HepG2 (cell line): ENCODE data around the gene JUND. TPM values are rescaled to one million over a fixed set of nuclear protein-coding genes. Genes with fewer than 3 reads are reported as not detected.
A peak's percentile ranks its signal among the peaks of the same experiment; 100 is the strongest.

Source experiments
- CEBPB ChIP-seq: IDR thresholded peaks from 2 replicates; pipeline ENCODE4 v1.6.1; 2011; ENCODE audit warnings: low read depth, low read length, improper control_type of control experiment, borderline replicate concordance
- DMAP1 ChIP-seq: IDR thresholded peaks from 2 replicates; pipeline ENCODE4 v1.6.1; 2016
- EHMT2 ChIP-seq: fragments of 200-600 bp; sonication (generic); IDR thresholded peaks from 2 replicates; pipeline ENCODE4 v1.7.0; 2017; ENCODE audit warnings: antibody characterized with exemption, low read depth, low read length, borderline replicate concordance
- KAT7 ChIP-seq: IDR thresholded peaks from 2 replicates; pipeline ENCODE4 v1.6.1; 2018; ENCODE audit warnings: borderline replicate concordance, missing compliant biosample characterization
- KDM2A ChIP-seq: sonication (generic); formaldehyde crosslinking; IDR thresholded peaks from 2 replicates; pipeline ENCODE4 v1.4.0; 2020; ENCODE audit warnings: low read depth, missing genetic modification reagents, borderline replicate concordance
- KDM6A ChIP-seq: IDR thresholded peaks from 2 replicates; pipeline ENCODE4 v1.6.1; 2016; ENCODE audit warnings: low read depth
- MAFG ChIP-seq: sonication (generic); formaldehyde crosslinking; IDR thresholded peaks from 2 replicates; pipeline ENCODE4 v1.5.1; 2020; ENCODE audit warnings: mild to moderate bottlenecking, missing genetic modification reagents
- MAFK ChIP-seq, 2 experiments: IDR thresholded peaks in 1 of 2; conservative IDR thresholded peaks in 1 of 2; 2 replicates each; pipeline ENCODE4 v1.6.1; 2011; ENCODE audit warnings: improper control_type of control experiment in 2 of 2, low read length in 2 of 2
- MTA1 ChIP-seq: sonication (generic); formaldehyde crosslinking; IDR thresholded peaks from 2 replicates; pipeline ENCODE4 v1.4.0; 2020; ENCODE audit warnings: missing genetic modification reagents, mild to moderate bottlenecking, borderline replicate concordance
- NCOR1 ChIP-seq: fragments of 200-600 bp; sonication (generic); IDR thresholded peaks from 2 replicates; pipeline ENCODE4 v1.7.0; 2017; ENCODE audit warnings: antibody characterized with exemption, low read length, borderline replicate concordance
- RARA ChIP-seq: IDR thresholded peaks from 2 replicates; pipeline ENCODE4 v1.6.1; 2016; ENCODE audit warnings: missing genetic modification reagents, missing compliant biosample characterization
- SP140L ChIP-seq: sonication (generic); formaldehyde crosslinking; IDR thresholded peaks from 2 replicates; pipeline ENCODE4 v1.4.0; 2020; ENCODE audit warnings: missing genetic modification reagents, borderline replicate concordance
- ZFP90 ChIP-seq: sonication (generic); formaldehyde crosslinking; IDR thresholded peaks from 2 replicates; pipeline ENCODE4 v1.8.0; 2022; ENCODE audit warnings: missing genetic modification reagents, mild to moderate bottlenecking, inconsistent platforms, borderline replicate concordance
- ZFX ChIP-seq: sonication (generic); formaldehyde crosslinking; IDR thresholded peaks from 2 replicates; pipeline ENCODE4 v1.4.0; 2020; ENCODE audit warnings: mild to moderate bottlenecking, low read depth, missing genetic modification reagents, moderate library complexity
- ZFY ChIP-seq: sonication (generic); formaldehyde crosslinking; IDR thresholded peaks from 2 replicates; pipeline ENCODE4 v1.4.0; 2020; ENCODE audit warnings: missing genetic modification reagents
- ZNF260 ChIP-seq: sonication (generic); formaldehyde crosslinking; IDR thresholded peaks from 2 replicates; pipeline ENCODE4 v1.4.0; 2020; ENCODE audit warnings: missing genetic modification reagents, low read depth, mild to moderate bottlenecking, borderline replicate concordance
- ZNF282 ChIP-seq: fragments of 450-650 bp; IDR thresholded peaks from 2 replicates; pipeline ENCODE4 v1.6.1; 2018; ENCODE audit not compliant: partially characterized antibody
- ZNF841 ChIP-seq: sonication (generic); formaldehyde crosslinking; IDR thresholded peaks from 2 replicates; pipeline ENCODE4 v1.8.1; 2023; ENCODE audit warnings: missing genetic modification reagents, borderline replicate concordance
- ZNF879 ChIP-seq: sonication (generic); formaldehyde crosslinking; IDR thresholded peaks from 2 replicates; pipeline ENCODE4 v1.8.1; 2023; ENCODE audit warnings: missing genetic modification reagents
- polyA plus RNA-seq, 8 experiments: library from polyadenylated mRNA; depleted of rRNA in 3 of 8; stranded (reverse) in 7 of 8; unstranded in 1 of 8; fragments of >200 nt; fragmentation: Illumina TruSeq in 4 of 8; extraction: Trizol in 4 of 8; gene quantifications; 2 replicates each; pipeline versions ENCODE4 v1.2.1 to v1.2.3, GENCODE V29; 2011 to 2016; ENCODE audit warnings: low read depth in 4 of 8, missing spikeins in 1 of 8, mixed read lengths in 1 of 8; ENCODE audit not compliant: insufficient read depth in 1 of 8
- total RNA-seq, 5 experiments: library from RNA; depleted of rRNA; stranded (reverse); fragments of >200 nt; fragmentation: Illumina TruSeq; extraction: Trizol; gene quantifications; 2 replicates each; pipeline ENCODE4 v1.2.3, GENCODE V29; 2016; ENCODE audit warnings: low read depth in 1 of 5
- TF ChIP-seq, protein P1 (sequence below): sonication (generic); formaldehyde crosslinking; IDR thresholded peaks from 2 replicates; pipeline ENCODE4 v1.5.0; 2020; ENCODE audit warnings: missing genetic modification reagents
- TF ChIP-seq, protein P2 (sequence below): sonication (generic); formaldehyde crosslinking; IDR thresholded peaks from 2 replicates; pipeline ENCODE4 v1.5.0; 2020; ENCODE audit warnings: missing genetic modification reagents
- TF ChIP-seq, protein P3 (sequence below): sonication (generic); formaldehyde crosslinking; conservative IDR thresholded peaks from 2 replicates; pipeline ENCODE4 v1.8.1; 2023; ENCODE audit warnings: missing genetic modification reagents
- TF ChIP-seq, protein P4 (sequence below): sonication (generic); formaldehyde crosslinking; IDR thresholded peaks from 2 replicates; pipeline ENCODE4 v1.5.0; 2020; ENCODE audit warnings: mild to moderate bottlenecking, missing genetic modification reagents

JUND gene
- total and polyA plus RNA-seq, 2 of the 13 experiments (the other 11 are each of a cell fraction or from before 2014, with no cell fraction given): 41.2 to 59.8 TPM

DNA sequence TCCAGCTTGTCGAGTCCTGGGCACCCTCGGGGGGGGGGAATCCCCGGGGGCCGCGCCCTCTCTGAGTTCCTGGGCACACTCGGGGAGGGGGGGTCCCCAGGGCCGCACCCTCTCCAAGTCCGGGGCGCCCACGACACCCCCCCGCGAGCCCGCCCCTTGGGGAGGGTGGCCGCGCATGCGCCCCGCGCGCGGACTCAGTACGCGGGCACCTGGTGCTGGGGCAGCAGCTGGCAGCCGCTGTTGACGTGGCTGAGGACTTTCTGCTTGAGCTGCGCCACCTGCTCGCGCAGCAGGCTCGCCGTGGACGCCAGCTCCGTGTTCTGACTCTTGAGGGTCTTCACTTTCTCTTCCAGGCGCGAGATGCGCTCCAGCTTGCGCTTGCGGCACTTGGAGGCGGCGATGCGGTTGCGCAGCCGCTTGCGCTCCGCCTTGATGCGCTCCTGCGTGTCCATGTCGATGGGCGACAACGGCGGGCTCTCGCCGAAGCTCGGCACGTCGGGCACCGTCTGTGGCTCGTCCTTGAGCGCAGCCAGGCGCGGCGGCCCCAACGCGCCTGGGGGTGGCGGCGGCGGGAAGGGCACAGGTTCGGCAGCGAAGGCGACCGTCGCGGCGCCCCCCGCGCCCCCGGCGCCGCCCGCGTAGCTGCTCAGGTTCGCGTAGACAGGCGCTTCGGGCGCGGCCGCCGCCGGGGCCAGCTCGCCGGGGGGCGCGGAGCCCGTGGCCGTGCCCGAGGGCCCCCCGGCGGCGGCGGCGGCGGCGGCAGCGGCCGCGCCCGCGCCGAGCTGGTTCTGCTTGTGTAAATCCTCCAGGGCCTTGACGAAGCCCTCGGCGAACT lies 958 bp downstream of the JUND start (continued):
- TF ChIP-seq, protein P1, sequence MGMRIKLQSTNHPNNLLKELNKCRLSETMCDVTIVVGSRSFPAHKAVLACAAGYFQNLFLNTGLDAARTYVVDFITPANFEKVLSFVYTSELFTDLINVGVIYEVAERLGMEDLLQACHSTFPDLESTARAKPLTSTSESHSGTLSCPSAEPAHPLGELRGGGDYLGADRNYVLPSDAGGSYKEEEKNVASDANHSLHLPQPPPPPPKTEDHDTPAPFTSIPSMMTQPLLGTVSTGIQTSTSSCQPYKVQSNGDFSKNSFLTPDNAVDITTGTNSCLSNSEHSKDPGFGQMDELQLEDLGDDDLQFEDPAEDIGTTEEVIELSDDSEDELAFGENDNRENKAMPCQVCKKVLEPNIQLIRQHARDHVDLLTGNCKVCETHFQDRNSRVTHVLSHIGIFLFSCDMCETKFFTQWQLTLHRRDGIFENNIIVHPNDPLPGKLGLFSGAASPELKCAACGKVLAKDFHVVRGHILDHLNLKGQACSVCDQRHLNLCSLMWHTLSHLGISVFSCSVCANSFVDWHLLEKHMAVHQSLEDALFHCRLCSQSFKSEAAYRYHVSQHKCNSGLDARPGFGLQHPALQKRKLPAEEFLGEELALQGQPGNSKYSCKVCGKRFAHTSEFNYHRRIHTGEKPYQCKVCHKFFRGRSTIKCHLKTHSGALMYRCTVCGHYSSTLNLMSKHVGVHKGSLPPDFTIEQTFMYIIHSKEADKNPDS (CRISPR knock-in tag): peak; percentile 26; the same call in 1 of the 2 replicates
- peak; percentile 53 for TF ChIP-seq KDM2A
- no peak for TF ChIP-seq RARA (CRISPR knock-in tag)
- TF ChIP-seq ZFY: peak; percentile 50
- TF ChIP-seq, protein P2, sequence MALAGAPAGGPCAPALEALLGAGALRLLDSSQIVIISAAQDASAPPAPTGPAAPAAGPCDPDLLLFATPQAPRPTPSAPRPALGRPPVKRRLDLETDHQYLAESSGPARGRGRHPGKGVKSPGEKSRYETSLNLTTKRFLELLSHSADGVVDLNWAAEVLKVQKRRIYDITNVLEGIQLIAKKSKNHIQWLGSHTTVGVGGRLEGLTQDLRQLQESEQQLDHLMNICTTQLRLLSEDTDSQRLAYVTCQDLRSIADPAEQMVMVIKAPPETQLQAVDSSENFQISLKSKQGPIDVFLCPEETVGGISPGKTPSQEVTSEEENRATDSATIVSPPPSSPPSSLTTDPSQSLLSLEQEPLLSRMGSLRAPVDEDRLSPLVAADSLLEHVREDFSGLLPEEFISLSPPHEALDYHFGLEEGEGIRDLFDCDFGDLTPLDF: no peak
- TF ChIP-seq ZNF282: no peak
- TF ChIP-seq, protein P3, sequence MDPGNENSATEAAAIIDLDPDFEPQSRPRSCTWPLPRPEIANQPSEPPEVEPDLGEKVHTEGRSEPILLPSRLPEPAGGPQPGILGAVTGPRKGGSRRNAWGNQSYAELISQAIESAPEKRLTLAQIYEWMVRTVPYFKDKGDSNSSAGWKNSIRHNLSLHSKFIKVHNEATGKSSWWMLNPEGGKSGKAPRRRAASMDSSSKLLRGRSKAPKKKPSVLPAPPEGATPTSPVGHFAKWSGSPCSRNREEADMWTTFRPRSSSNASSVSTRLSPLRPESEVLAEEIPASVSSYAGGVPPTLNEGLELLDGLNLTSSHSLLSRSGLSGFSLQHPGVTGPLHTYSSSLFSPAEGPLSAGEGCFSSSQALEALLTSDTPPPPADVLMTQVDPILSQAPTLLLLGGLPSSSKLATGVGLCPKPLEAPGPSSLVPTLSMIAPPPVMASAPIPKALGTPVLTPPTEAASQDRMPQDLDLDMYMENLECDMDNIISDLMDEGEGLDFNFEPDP (CRISPR knock-in tag): no peak
- TF ChIP-seq, protein P4, sequence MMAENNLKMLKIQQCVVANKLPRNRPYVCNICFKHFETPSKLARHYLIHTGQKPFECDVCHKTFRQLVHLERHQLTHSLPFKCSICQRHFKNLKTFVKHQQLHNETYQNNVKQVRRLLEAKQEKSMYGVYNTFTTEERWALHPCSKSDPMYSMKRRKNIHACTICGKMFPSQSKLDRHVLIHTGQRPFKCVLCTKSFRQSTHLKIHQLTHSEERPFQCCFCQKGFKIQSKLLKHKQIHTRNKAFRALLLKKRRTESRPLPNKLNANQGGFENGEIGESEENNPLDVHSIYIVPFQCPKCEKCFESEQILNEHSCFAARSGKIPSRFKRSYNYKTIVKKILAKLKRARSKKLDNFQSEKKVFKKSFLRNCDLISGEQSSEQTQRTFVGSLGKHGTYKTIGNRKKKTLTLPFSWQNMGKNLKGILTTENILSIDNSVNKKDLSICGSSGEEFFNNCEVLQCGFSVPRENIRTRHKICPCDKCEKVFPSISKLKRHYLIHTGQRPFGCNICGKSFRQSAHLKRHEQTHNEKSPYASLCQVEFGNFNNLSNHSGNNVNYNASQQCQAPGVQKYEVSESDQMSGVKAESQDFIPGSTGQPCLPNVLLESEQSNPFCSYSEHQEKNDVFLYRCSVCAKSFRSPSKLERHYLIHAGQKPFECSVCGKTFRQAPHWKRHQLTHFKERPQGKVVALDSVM (CRISPR knock-in tag): no peak
- peak; percentile 66; the same call in 1 of the 2 replicates for TF ChIP-seq DMAP1
- TF ChIP-seq SP140L: no peak
- TF ChIP-seq MAFK (conservative IDR thresholded peaks at IDR 0.05 in 1 of 2, IDR thresholded peaks at IDR 0.05 in 1 of 2; ENCODE audit: low read length in 2 of 2): no peak
- TF ChIP-seq ZNF879 (CRISPR knock-in tag): no peak
- no peak for TF ChIP-seq MAFG (CRISPR knock-in tag)
- no peak for TF ChIP-seq KDM6A (CRISPR knock-in tag)
- peak; percentile 85; the same call in 1 of the 2 replicates for TF ChIP-seq KAT7 (CRISPR knock-in tag)
- no peak for TF ChIP-seq CEBPB
- no peak for TF ChIP-seq ZFP90 (CRISPR knock-in tag)
- TF ChIP-seq ZNF841 (CRISPR knock-in tag): no peak
- TF ChIP-seq ZFX (CRISPR knock-in tag): no peak
- TF ChIP-seq MTA1 (CRISPR knock-in tag): peak; percentile 34; the same call in 1 of the 2 replicates
- no peak for TF ChIP-seq NCOR1
- TF ChIP-seq ZNF260 (CRISPR knock-in tag): 0 out of 2 replicates have a peak, but pooled peaks have one; percentile 38
- no peak for TF ChIP-seq EHMT2
